CD14-positive monocyte (primary cell): ENCODE results near the gene KLHL22. TPM values are rescaled to one million over a fixed set of nuclear protein-coding genes. Genes with fewer than 3 reads are reported as not detected.

Experiments
- DNase-seq, 3 donors: peaks; one replicate each; pipeline ENCODE4 v3.0.0-alpha.2; 2011 to 2022
- H2AFZ ChIP-seq: 2 replicates; pipeline ENCODE4 v1.6.0; 2012; ENCODE audit warnings: mild to moderate bottlenecking, low read depth, low read length, inconsistent platforms; ENCODE audit not compliant: insufficient read depth, poor library complexity, severe bottlenecking
- H3K27ac ChIP-seq, 2 donors: 1 replicate in 1 of 2; 2 replicates in 1 of 2; pipeline ENCODE4 v1.5.1; 2012 to 2013; ENCODE audit warnings: low read length in 2 of 2, control low read depth in 1 of 2, inconsistent platforms in 1 of 2, low read depth in 1 of 2, mild to moderate bottlenecking in 1 of 2
- H3K27me3 ChIP-seq, 2 donors: one replicate each; pipeline versions ENCODE4 v1.6.0 to v1.6.1; 2011 to 2013; ENCODE audit warnings: low read length in 2 of 2; ENCODE audit not compliant: control insufficient read depth in 2 of 2, insufficient read depth in 2 of 2
- H3K36me3 ChIP-seq, 2 donors: replicated peaks in 1 of 2; 1 replicate in 1 of 2; 2 replicates in 1 of 2; pipeline versions ENCODE4 v1.5.1 to v1.6.1; 2012 to 2013; ENCODE audit warnings: low read length in 2 of 2, control low read depth in 1 of 2, inconsistent platforms in 1 of 2, mild to moderate bottlenecking in 1 of 2; ENCODE audit not compliant: insufficient read depth in 2 of 2, control insufficient read depth in 1 of 2
- H3K4me1 ChIP-seq, 2 donors: 1 replicate in 1 of 2; 2 replicates in 1 of 2; pipeline versions ENCODE4 v1.5.1 to v1.6.1; 2012 to 2013; ENCODE audit warnings: low read length in 2 of 2, control low read depth in 1 of 2, inconsistent platforms in 1 of 2, mild to moderate bottlenecking in 1 of 2, moderate library complexity in 1 of 2; ENCODE audit not compliant: insufficient read depth in 2 of 2, control insufficient read depth in 1 of 2
- H3K4me2 ChIP-seq: replicated peaks from 2 replicates; pipeline ENCODE3; 2012; ENCODE audit warnings: low read length, moderate library complexity, mild to moderate bottlenecking; ENCODE audit not compliant: poor library complexity, severe bottlenecking; ENCODE audit errors: extremely low read depth
- H3K4me3 ChIP-seq, 3 experiments: fragments of 200-600 bp in 1 of 3; sonication (generic) in 1 of 3; replicated peaks in 1 of 3; 1 replicate in 2 of 3; 2 replicates in 1 of 3; pipeline ENCODE4 v1.5.1; 2011 to 2013; ENCODE audit warnings: low read length in 3 of 3, mild to moderate bottlenecking in 3 of 3, control low read depth in 2 of 3, low read depth in 2 of 3, inconsistent platforms in 1 of 3, moderate library complexity in 1 of 3
- H3K79me2 ChIP-seq: 2 replicates; pipeline ENCODE4 v1.6.0; 2012; ENCODE audit warnings: mild to moderate bottlenecking, control low read depth, inconsistent platforms, low read length, moderate library complexity; ENCODE audit not compliant: insufficient read depth
- H3K9ac ChIP-seq: 2 replicates; pipeline ENCODE4 v1.6.0; 2017; ENCODE audit warnings: low read length, mild to moderate bottlenecking; ENCODE audit not compliant: insufficient read depth, poor library complexity, severe bottlenecking
- H3K9me3 ChIP-seq, 2 donors: replicated peaks in 1 of 2; 1 replicate in 1 of 2; 2 replicates in 1 of 2; pipeline versions ENCODE4 v1.5.1 to v1.6.1; 2012 to 2013; ENCODE audit warnings: low read length in 2 of 2, control low read depth in 1 of 2; ENCODE audit not compliant: control insufficient read depth in 1 of 2, insufficient read depth in 1 of 2
- H4K20me1 ChIP-seq: 2 replicates; pipeline ENCODE4 v1.6.0; 2012; ENCODE audit warnings: mild to moderate bottlenecking, low read length, control low read depth, moderate library complexity; ENCODE audit not compliant: insufficient read depth
- H3K27ac Mint-ChIP-seq, 7 donors: one replicate each; pipeline ENCODE4 v1.8.0; 2020; ENCODE audit warnings: mild to moderate bottlenecking in 7 of 7, mixed read lengths in 7 of 7, moderate library complexity in 6 of 7, inconsistent platforms in 2 of 7
- H3K27me3 Mint-ChIP-seq, 3 donors: one replicate each; pipeline ENCODE4 v1.8.0; 2021 to 2022; ENCODE audit warnings: low read depth in 3 of 3, mild to moderate bottlenecking in 3 of 3, mixed read lengths in 3 of 3, moderate library complexity in 3 of 3, inconsistent platforms in 1 of 3
- H3K36me3 Mint-ChIP-seq, 2 donors: one replicate each; pipeline ENCODE4 v1.8.0; 2020; ENCODE audit warnings: mixed read lengths in 2 of 2, inconsistent platforms in 1 of 2, mild to moderate bottlenecking in 1 of 2
- H3K4me1 Mint-ChIP-seq: one replicate; pipeline ENCODE4 v1.8.0; 2020; ENCODE audit warnings: mild to moderate bottlenecking, mixed read lengths
- H3K4me3 Mint-ChIP-seq, 2 donors: one replicate each; pipeline ENCODE4 v1.8.0; 2020; ENCODE audit warnings: mild to moderate bottlenecking in 2 of 2, mixed read lengths in 2 of 2, moderate library complexity in 1 of 2
- H3K9me3 Mint-ChIP-seq, 7 donors: one replicate each; pipeline ENCODE4 v1.8.0; 2020 to 2022; ENCODE audit warnings: mixed read lengths in 7 of 7, mild to moderate bottlenecking in 6 of 7, moderate library complexity in 6 of 7, inconsistent platforms in 2 of 7
- CTCF ChIP-seq: fragments of 200-600 bp; IDR thresholded peaks from one replicate; pipeline ENCODE4 v1.8.0; 2022; ENCODE audit warnings: antibody characterized with exemption, mild to moderate bottlenecking
- WGBS: methylation state at CpG from one replicate; pipeline ENCODE4 v1.1.5; 2013; ENCODE audit warnings: missing lambda C conversion rate; ENCODE audit not compliant: insufficient coverage; 5-methylcytosine and 5-hydroxymethylcytosine counted together
- intact Hi-C, 2 donors: fragments of 100-400 bp; cut with micrococcal nuclease; formaldehyde crosslinking; loops; one replicate each; pipeline versions ENCODE4 v1.15.0 to v1.15.1; 2023
- polyA plus RNA-seq, 3 donors: library from polyadenylated mRNA; depleted of rRNA in 1 of 3; unstranded in 2 of 3; stranded (reverse) in 1 of 3; fragments of 300-500 nt in 2 of 3; fragments of >200 nt in 1 of 3; fragmentation: Illumina TruSeq in 2 of 3; gene quantifications; 1 replicate in 2 of 3; 2 replicates in 1 of 3; pipeline ENCODE4 v1.2.3, GENCODE V29; 2012 to 2021

Gene KLHL22
- polyA plus RNA-seq, 3 donors: 7.8 to 15.6 (median 9.2) TPM

GRCh38 chr22:20490941-20491307 lies 4.7 kb downstream of the KLHL22 start:
- no peaks in the 10 kb centered on the region for H3K9me3 ChIP-seq
- no peak overlapping the region for H2AFZ ChIP-seq
- H3K79me2 ChIP-seq: peaks cover 67% of the 10 kb centered on the region
- Mint-ChIP-seq H3K27me3 (peaks cover 0 to 2% (median 0%) of the 10 kb centered on the region in 3 donors), H3K27ac (peak overlapping the region in 1 of 7 donors; percentile 35), H3K36me3 (peaks cover 23 to 26% of the 10 kb centered on the region in 2 donors), H3K9me3 (no peaks in the 10 kb centered on the region), H3K4me1 (peaks cover 32% of the 10 kb centered on the region), H3K4me3 (no peak overlapping the region)
- H3K36me3 ChIP-seq: peaks cover 13 to 20% of the 10 kb centered on the region in 2 donors
- WGBS: 100% methylated on average over 1 of the region's 1 CpG
- peaks cover 13 to 18% of the 10 kb centered on the region in 2 donors for H3K4me1 ChIP-seq
- intact Hi-C loops: loop anchor here in 1 of 2 donors (10.0 kb wide), 1 partner anchor 364 kb away; the partner anchor contains the start of genes PI4KA and SNAP29
- DNase-seq: no peak
- H3K4me2 ChIP-seq: no peak overlapping the region
- no peak overlapping the region for H3K9ac ChIP-seq
- H3K4me3 ChIP-seq: no peak overlapping the region
- H3K27me3 ChIP-seq: no peaks in the 10 kb centered on the region
- TF ChIP-seq CTCF: no peak
- H3K27ac ChIP-seq: no peak overlapping the region
- peaks cover 55% of the 10 kb centered on the region for H4K20me1 ChIP-seq

GRCh38 chr22:20490183-20490940 lies 5.2 kb downstream of the KLHL22 start:
- Histone ChIP-seq H3K9ac (no peak overlapping the region), H3K9me3 (no peaks in the 10 kb centered on the region), H4K20me1 (peaks cover 55% of the 10 kb centered on the region), H3K79me2 (peaks cover 67% of the 10 kb centered on the region), H2AFZ (no peak overlapping the region), H3K27ac (no peak overlapping the region), H3K27me3 (no peaks in the 10 kb centered on the region), H3K36me3 (peaks cover 13 to 20% of the 10 kb centered on the region in 2 donors), H3K4me1 (peaks cover 13 to 17% of the 10 kb centered on the region in 2 donors), H3K4me2 (no peak overlapping the region), H3K4me3 (no peak overlapping the region)
- intact Hi-C loops: loop anchor here in 1 of 2 donors (10.0 kb wide), 1 partner anchor 364 kb away; the partner anchor contains the start of genes PI4KA and SNAP29
- Mint-ChIP-seq H3K9me3 (no peaks in the 10 kb centered on the region), H3K4me1 (peaks cover 32% of the 10 kb centered on the region), H3K36me3 (peaks cover 27 to 28% of the 10 kb centered on the region in 2 donors), H3K27me3 (peaks cover 0 to 2% (median 0%) of the 10 kb centered on the region in 3 donors), H3K4me3 (no peak overlapping the region), H3K27ac (no peak overlapping the region)
- WGBS: 94% methylated on average over 4 of the region's 6 CpGs
- TF ChIP-seq CTCF: no peak
- no peak for DNase-seq
